ENCODE data around the gene KCTD5.

The KCTD5 gene

DNA sequence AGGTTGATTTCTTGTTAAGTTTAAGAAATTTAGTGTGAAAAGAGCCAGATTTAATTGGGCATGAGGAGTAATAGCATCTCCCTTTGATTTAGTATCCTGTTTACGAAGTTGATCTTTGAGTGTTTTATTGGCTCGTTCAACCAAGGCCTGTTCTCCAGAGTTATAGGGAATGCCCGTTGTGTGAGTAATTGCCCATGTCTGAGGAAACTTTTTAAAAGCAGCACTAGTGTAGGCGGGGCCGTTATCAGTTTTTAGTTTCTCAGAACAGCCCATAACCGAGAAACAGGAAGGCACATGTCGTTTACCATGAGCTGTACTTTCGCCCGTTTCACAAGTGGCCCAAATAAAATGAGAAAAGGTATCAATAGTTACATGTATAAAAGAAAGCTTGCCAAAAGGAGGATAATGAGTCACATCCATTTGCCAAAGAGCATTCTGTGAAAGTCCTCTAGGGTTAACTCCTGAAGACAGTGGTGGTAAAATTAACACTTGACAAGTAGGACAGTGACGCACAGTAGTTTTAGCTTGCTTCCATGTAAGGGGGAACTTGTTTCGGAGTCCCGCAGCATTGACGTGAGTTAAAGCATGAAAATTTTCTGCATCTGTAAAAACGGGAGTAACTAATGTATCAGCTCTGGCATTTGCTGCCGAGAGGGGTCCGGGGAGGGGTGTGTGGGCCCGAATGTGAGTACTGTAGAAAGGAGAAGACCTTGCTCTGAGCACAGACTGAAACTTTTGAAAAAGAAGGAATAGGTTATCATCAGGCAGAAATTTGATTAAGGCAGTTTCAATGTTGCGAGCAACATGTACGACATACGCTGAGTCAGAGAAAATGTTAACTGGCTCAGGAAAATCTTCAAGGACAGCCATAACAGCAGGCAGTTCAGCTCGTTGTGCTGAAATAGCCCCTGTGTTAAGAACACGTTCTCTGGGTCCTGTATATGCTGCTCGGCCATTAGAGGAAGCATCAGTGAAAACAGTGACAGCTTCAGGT lies 18.5 kb upstream of the KCTD5 start (continued):
- TF ChIP-seq, protein P1, sequence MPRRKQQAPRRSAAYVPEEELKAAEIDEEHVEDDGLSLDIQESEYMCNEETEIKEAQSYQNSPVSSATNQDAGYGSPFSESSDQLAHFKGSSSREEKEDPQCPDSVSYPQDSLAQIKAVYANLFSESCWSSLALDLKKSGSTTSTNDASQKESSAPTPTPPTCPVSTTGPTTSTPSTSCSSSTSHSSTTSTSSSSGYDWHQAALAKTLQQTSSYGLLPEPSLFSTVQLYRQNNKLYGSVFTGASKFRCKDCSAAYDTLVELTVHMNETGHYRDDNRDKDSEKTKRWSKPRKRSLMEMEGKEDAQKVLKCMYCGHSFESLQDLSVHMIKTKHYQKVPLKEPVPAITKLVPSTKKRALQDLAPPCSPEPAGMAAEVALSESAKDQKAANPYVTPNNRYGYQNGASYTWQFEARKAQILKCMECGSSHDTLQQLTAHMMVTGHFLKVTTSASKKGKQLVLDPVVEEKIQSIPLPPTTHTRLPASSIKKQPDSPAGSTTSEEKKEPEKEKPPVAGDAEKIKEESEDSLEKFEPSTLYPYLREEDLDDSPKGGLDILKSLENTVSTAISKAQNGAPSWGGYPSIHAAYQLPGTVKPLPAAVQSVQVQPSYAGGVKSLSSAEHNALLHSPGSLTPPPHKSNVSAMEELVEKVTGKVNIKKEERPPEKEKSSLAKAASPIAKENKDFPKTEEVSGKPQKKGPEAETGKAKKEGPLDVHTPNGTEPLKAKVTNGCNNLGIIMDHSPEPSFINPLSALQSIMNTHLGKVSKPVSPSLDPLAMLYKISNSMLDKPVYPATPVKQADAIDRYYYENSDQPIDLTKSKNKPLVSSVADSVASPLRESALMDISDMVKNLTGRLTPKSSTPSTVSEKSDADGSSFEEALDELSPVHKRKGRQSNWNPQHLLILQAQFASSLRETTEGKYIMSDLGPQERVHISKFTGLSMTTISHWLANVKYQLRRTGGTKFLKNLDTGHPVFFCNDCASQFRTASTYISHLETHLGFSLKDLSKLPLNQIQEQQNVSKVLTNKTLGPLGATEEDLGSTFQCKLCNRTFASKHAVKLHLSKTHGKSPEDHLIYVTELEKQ (tag by site-specific recombination; IDR thresholded peaks at IDR 0.05; ENCODE audit: borderline replicate concordance) = peak; percentile 52; the same call in 1 of the 2 replicates
- TF ChIP-seq ZFHX2 (tag by site-specific recombination; conservative IDR thresholded peaks at IDR 0.05) = 0 out of 2 replicates have a peak, but pooled peaks have one; percentile 18
- no peak for TF ChIP-seq ZNF571 (tag by site-specific recombination; IDR thresholded peaks at IDR 0.05)
- TF ChIP-seq ZNF692 (tag by site-specific recombination; IDR thresholded peaks at IDR 0.05) = 0 out of 2 replicates have a peak, but pooled peaks have one; percentile 6
- TF ChIP-seq WT1 (tag by site-specific recombination; IDR thresholded peaks at IDR 0.05) = peak; percentile 92
- no peak for TF ChIP-seq ZNF521 (tag by site-specific recombination; IDR thresholded peaks at IDR 0.05)
- TF ChIP-seq ZNF341 (tag by site-specific recombination; IDR thresholded peaks at IDR 0.05; ENCODE audit: low read depth) = peak; percentile 51
- TF ChIP-seq, protein P2, sequence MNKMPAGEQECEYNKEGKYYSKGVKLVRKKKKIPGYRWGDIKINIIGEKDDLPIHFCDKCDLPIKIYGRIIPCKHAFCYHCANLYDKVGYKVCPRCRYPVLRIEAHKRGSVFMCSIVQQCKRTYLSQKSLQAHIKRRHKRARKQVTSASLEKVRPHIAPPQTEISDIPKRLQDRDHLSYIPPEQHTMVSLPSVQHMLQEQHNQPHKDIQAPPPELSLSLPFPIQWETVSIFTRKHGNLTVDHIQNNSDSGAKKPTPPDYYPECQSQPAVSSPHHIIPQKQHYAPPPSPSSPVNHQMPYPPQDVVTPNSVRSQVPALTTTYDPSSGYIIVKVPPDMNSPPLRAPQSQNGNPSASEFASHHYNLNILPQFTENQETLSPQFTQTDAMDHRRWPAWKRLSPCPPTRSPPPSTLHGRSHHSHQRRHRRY (tag by site-specific recombination; IDR thresholded peaks at IDR 0.05) = no peak
- TF ChIP-seq GFI1B (tag by site-specific recombination; IDR thresholded peaks at IDR 0.05) = peak; percentile 88
- TF ChIP-seq ZNF311 (tag by site-specific recombination; IDR thresholded peaks at IDR 0.05; ENCODE audit: borderline replicate concordance) = no peak
- TF ChIP-seq ZNF777 (tag by site-specific recombination; IDR thresholded peaks at IDR 0.05; ENCODE audit: borderline replicate concordance) = no peak
- TF ChIP-seq ZSCAN5A (tag by site-specific recombination; IDR thresholded peaks at IDR 0.05) = no peak
- TF ChIP-seq ZNF366 (tag by site-specific recombination; conservative IDR thresholded peaks at IDR 0.05) = peak; percentile 43
- TF ChIP-seq ZNF350 (tag by site-specific recombination; IDR thresholded peaks at IDR 0.05) = no peak
- TF ChIP-seq ZNF529 (tag by site-specific recombination; IDR thresholded peaks at IDR 0.05; ENCODE audit: insufficient replicate concordance) = peak; percentile 13
- TF ChIP-seq ZNF16 (tag by site-specific recombination; IDR thresholded peaks at IDR 0.05; ENCODE audit: low read depth) = no peak
- no peak for TF ChIP-seq ZNF549 (tag by site-specific recombination; IDR thresholded peaks at IDR 0.05)
- no peak for TF ChIP-seq ZBTB26 (tag by site-specific recombination; optimal IDR thresholded peaks at IDR 0.05)
- TF ChIP-seq BCL6B (tag by site-specific recombination; IDR thresholded peaks at IDR 0.05) = no peak
- TF ChIP-seq ZNF544 (tag by site-specific recombination; IDR thresholded peaks at IDR 0.05) = no peak
- TF ChIP-seq ZNF214 (tag by site-specific recombination; IDR thresholded peaks at IDR 0.05; ENCODE audit: borderline replicate concordance) = no peak
- no peak for TF ChIP-seq ZNF585B (tag by site-specific recombination; IDR thresholded peaks at IDR 0.05)
- TF ChIP-seq ZNF639 (tag by site-specific recombination; IDR thresholded peaks at IDR 0.05) = no peak
